ENCODE data around the gene CTBP2. TPM values are rescaled to one million over a fixed set of nuclear protein-coding genes. Genes with fewer than 3 reads are reported as not detected.
"Not testable (repeated sequence)": the region's sequence is repeated elsewhere in the genome, so short reads cannot be mapped to it uniquely, and the experiment has no call there.

CTBP2 gene
- total RNA-seq, 2 experiments from 2014 or later = 0.17 TPM; not detected in 1

DNA sequence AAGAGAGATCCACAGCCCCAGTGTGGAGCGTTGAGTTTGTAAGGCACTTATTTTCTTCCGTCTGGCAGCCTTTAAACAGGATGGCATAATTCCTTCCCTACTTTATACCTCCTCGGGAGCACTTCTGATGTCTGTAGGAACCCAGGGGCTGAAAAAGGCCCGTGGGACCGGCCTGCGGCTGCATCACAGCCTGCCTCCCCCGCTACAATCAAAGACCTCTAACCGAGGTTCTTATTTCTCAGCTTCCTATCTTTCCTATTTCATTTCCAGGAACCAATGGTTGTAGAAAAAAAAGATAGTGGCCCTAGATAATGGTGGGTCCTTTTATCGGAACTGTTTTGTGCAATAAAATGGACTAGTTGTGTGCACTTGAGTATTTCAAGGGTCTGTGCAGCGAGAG is 4.1 kb upstream of the CTBP2 start:
- Mint-ChIP-seq H3K36me3 (ENCODE audit: low read depth) (no peaks in the 10 kb centered on the region), H3K27ac (no peak overlapping the region), H3K4me3 (no peak overlapping the region), H3K4me1 (ENCODE audit: low read depth) (no peaks in the 10 kb centered on the region), H3K9me3 (no peaks in the 10 kb centered on the region), H3K27me3 (peaks cover 27% of the 10 kb centered on the region)
- Histone ChIP-seq H3K27ac (ENCODE audit: low read depth in 1 of 2, low read length in 2 of 2) (no peak overlapping the region), H3K9me3 (ENCODE audit: control insufficient read depth in 1 of 2, insufficient read depth in 1 of 2, low read length in 2 of 2) (peaks cover 0 to 14% of the 10 kb centered on the region in 2 experiments), H3K27me3 (ENCODE audit: control insufficient read depth in 1 of 2, insufficient read depth in 2 of 2, low read length in 2 of 2) (peaks cover 17 to 22% of the 10 kb centered on the region in 2 experiments), H3K4me1 (ENCODE audit: insufficient read depth, low read length) (no peaks in the 10 kb centered on the region), H3K4me3 (ENCODE audit: low read length) (no peak overlapping the region), H3K36me3 (ENCODE audit: insufficient read depth, low read length) (no peaks in the 10 kb centered on the region)
- CTCF ChIA-PET = no interaction called here
- TF ChIP-seq, protein P1, sequence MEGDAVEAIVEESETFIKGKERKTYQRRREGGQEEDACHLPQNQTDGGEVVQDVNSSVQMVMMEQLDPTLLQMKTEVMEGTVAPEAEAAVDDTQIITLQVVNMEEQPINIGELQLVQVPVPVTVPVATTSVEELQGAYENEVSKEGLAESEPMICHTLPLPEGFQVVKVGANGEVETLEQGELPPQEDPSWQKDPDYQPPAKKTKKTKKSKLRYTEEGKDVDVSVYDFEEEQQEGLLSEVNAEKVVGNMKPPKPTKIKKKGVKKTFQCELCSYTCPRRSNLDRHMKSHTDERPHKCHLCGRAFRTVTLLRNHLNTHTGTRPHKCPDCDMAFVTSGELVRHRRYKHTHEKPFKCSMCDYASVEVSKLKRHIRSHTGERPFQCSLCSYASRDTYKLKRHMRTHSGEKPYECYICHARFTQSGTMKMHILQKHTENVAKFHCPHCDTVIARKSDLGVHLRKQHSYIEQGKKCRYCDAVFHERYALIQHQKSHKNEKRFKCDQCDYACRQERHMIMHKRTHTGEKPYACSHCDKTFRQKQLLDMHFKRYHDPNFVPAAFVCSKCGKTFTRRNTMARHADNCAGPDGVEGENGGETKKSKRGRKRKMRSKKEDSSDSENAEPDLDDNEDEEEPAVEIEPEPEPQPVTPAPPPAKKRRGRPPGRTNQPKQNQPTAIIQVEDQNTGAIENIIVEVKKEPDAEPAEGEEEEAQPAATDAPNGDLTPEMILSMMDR (IDR thresholded peaks at IDR 0.05) = no peak
- peak in 1 of 14 experiments; percentile 8 for DNase-seq
- intact Hi-C loops (cut with DNase I, micrococcal nuclease) = no loop called here
- ATAC-seq (ENCODE audit: poor library complexity) = no peak
- POLR2A ChIA-PET = no interaction called here

DNA sequence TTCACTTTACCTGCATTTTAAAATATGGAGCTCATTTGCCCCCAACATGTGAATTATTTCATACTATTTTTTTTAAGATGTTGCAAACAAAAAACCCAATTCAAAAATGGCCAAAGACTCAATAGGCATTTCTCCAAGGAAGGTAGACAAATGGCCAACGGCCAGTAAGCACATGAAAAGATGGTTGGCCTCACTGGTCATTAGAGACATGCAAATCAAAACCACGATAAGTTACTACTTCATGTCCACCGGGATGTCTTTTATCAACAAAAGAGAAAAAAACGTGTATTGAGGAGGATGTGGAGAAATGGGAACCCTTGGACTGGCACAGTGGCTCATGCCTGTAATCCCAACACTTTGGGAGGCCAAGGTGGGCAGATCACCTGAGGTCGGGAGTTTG is 3.4 kb upstream of the CTBP2 start:
- Mint-ChIP-seq H3K4me1 (ENCODE audit: low read depth) (no peaks in the 10 kb centered on the region), H3K9me3 (no peaks in the 10 kb centered on the region), H3K4me3 (no peak overlapping the region), H3K27ac (no peak overlapping the region), H3K27me3 (peaks cover 27% of the 10 kb centered on the region), H3K36me3 (ENCODE audit: low read depth) (no peaks in the 10 kb centered on the region)
- ATAC-seq (ENCODE audit: poor library complexity) (no peak), DNase-seq (no peak)
- intact Hi-C loops (cut with DNase I, micrococcal nuclease) = no loop called here
- TF ChIP-seq, protein P1 (IDR thresholded peaks at IDR 0.05) = no peak
- CTCF ChIA-PET = no interaction called here
- Histone ChIP-seq H3K4me1 (ENCODE audit: insufficient read depth, low read length) (no peaks in the 10 kb centered on the region), H3K4me3 (ENCODE audit: low read length) (no peak overlapping the region), H3K27ac (ENCODE audit: low read depth in 1 of 2, low read length in 2 of 2) (no peak overlapping the region), H3K9me3 (ENCODE audit: control insufficient read depth in 1 of 2, insufficient read depth in 1 of 2, low read length in 2 of 2) (peaks cover 0 to 14% of the 10 kb centered on the region in 2 experiments), H3K27me3 (ENCODE audit: control insufficient read depth in 1 of 2, insufficient read depth in 2 of 2, low read length in 2 of 2) (peaks cover 17 to 22% of the 10 kb centered on the region in 2 experiments), H3K36me3 (ENCODE audit: insufficient read depth, low read length) (no peaks in the 10 kb centered on the region)
- POLR2A ChIA-PET = no interaction called here

DNA sequence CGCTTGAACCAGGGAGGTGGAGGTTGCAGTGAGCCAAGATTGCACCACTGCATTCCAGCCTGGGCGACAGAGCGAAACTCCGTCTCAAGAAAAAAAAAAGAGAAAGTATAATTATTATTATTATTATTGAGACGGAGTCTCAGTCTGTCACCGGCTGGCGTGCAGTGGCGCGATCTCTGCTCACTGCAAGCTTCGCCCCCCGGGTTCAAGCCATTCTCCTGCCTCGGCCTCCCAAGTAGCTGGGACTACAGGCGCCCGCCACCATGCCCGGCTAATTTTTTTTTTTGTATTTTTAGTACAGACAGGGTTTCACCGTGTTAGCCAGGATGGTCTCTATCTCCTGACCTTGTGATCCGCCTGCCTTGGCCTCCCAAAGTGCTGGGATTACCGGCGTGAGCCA is 2.9 kb upstream of the CTBP2 start:
- H3K27ac ChIP-seq (ENCODE audit: low read depth in 1 of 2, low read length in 2 of 2); H3K4me1 ChIP-seq (ENCODE audit: insufficient read depth, low read length); H3K4me3 ChIP-seq (ENCODE audit: low read length); H3K4me3 Mint-ChIP-seq; POLR2A ChIA-PET; H3K9me3 Mint-ChIP-seq; DNase-seq; H3K27ac Mint-ChIP-seq; ATAC-seq (ENCODE audit: poor library complexity); H3K36me3 Mint-ChIP-seq (ENCODE audit: low read depth); H3K36me3 ChIP-seq (ENCODE audit: insufficient read depth, low read length); CTCF ChIA-PET; H3K4me1 Mint-ChIP-seq (ENCODE audit: low read depth); intact Hi-C loops (cut with DNase I, micrococcal nuclease): not testable (repeated sequence)
- Histone ChIP-seq H3K27me3 (ENCODE audit: control insufficient read depth in 1 of 2, insufficient read depth in 2 of 2, low read length in 2 of 2) (peaks cover 20 to 26% of the 10 kb centered on the region in 2 experiments), H3K9me3 (ENCODE audit: control insufficient read depth in 1 of 2, insufficient read depth in 1 of 2, low read length in 2 of 2) (peaks cover 0 to 18% of the 10 kb centered on the region in 2 experiments)
- H3K27me3 Mint-ChIP-seq = peaks cover 31% of the 10 kb centered on the region

Measured in CD4-positive, alpha-beta T cell (primary cell).